Fibroblast of skin of right quadriceps (primary cell): ENCODE measurements around the gene GRIP2.

Experiments used
- DNase-seq: peaks from one replicate; pipeline ENCODE4 v3.0.0-alpha.2; 2013

GRIP2 gene

DNA sequence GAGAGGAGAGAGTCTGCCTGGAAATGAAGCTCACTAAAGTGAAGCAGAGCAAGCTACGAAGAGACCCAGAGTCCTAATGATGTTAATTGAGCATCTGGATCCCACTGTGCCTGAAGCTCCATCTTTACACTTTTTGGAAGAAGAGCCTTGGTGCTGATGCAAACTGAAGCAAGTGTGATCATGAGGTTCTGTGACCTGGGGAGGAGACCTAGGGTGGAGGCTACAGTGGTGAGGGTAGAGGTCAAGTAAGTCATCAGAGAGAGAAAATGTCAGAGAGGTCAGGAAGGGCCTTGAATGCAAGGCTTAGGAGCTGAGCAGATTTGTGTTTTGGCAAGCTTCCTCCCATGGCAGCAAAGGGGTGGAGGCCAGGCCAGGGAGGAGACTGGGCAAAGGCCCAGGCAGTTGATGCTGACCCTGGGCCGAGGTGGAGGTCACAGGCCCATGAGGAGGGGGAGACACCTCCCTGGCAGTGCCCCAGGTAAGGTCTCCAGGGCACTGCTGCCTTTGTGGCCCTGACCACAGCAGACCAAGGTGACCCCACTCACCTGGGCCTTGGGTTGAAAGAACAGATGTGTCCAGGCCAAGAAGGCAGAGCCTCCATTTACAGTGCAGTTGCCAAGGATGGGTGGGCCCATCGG, 1.6 kb downstream of the GRIP2 start:
- DNase-seq: no peak

DNA sequence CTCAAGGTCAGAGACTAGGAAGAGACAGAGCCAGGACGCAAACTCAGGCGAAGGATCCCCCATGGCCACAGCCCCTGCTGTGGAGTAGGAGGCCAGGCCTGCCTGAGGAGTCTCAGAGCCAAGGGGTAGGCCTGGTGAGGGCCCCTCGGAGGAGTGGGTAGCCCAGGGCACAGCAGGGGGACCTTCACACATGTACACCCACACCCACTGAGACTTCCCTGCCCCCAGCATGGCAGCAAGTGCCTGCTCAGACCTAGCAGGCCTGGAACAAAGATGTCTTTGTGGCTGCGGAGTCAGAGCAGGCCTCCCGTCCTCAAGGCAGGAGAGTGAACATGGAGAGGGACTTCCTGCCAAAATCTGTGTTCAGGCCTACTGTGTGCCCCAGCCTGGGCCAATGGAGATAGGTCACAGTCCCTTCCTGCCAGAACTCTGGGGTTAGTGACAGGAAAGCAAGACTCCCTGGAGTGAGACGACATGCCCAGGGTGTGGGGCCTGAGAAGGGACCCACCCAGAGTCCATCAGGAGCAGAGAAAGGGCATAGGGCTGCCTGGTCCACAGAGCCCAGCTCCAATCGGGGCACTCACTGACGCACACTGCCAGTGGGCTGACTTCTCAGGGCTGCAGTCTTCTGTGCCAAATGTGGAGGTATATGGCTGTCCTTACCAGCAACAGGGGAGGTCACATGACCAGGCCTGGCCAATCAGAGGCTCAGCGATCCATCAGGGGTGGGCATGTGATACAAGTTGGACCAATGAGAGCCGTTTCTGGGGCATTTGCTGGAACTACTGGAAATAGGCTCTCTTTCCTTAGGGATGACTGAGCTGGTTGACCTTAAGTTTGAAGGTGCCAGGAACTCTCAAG, 2.3 kb downstream of the GRIP2 start:
- no peak for DNase-seq

DNA sequence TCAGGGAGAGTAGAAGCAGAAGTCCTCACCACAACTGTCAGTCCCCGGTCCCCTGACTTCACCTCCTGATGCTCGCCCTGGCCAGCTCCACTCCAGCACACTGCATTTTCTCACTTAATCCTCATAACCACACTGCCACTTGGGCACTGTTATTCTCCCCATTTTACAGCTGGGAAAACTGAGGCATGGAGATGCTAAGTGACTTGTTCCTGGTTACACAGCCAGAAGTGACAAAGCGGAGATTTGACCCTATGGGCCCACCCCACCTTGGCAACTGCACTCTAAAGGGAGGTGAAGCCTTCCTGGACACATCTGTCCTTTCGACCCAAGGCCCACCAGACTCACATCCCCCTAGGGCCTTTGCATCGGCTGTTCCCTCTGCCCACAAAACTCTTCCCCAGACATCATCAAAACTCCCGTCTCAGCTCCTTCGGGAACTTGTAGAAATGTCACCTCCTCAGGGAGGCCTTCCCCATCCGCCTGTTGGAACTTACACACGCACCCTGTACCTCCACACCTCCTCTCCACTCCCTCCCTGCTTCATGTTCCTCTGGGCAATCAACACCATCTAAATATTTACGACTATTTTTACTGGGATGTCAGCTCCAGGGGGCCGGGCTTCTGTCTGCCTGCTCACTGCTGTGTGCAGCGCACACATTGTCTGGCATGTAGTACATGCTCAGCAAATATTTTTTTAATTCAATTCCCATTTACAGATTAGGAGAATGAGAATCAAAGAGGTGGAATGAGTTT, 3.1 kb downstream of the GRIP2 start:
- peak; percentile 16 for DNase-seq

DNA sequence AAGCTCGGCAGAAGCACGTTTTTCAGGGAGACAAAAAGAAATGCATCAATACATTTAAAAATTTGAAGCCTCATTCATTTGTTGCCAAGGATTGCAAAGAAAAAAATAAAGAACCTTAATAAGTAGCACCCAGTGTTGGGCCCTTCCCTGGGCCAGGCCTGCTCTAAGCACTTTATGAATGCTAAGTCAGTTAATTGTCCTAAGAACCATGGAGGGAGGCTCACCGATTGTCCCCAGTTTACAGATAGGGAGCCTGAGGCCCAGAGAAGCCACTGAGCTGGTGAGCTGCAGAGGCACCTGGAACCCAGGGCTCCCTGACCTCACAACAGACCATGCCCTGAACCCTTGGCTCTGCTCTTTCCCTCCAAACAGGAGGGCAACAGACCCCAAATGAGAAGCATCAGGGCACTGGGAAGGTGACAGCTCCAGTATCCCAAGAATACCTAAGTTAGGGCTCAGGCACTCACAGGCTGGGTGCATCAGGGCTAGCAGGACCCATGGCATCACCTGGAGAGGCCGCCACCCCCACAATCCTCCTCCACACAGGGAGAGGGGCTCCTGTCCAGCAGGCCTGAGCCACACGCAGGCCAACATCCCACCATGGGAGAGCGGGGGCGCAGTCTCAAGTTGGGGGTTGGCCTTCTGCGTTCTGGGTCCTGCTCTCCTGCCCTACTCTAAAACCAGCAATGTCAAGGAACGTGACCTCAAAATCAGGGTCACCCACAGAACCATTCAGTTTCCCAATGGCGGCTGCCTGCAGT, 3.9 kb downstream of the GRIP2 start:
- no peak for DNase-seq

DNA sequence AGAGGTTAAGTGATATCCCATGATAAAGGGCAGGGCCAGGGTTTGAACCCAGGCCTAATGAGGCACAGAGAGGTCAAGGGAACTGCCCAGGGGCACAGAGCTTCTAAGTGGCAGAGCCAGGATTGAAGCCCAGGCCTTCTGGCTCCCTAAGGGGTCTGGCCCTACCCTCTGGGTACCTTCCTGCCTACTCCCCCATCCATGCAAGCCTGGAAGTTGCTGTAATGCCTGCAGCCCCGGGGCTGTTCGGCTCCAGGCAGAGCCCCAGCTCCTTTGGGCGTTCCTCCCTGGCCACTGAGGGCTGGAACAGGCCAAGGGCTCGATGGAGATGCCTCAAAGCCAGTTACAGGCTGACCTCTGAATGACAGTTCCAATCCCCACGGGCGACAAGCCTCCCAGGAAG, 4.5 kb downstream of the GRIP2 start:
- DNase-seq: no peak

DNA sequence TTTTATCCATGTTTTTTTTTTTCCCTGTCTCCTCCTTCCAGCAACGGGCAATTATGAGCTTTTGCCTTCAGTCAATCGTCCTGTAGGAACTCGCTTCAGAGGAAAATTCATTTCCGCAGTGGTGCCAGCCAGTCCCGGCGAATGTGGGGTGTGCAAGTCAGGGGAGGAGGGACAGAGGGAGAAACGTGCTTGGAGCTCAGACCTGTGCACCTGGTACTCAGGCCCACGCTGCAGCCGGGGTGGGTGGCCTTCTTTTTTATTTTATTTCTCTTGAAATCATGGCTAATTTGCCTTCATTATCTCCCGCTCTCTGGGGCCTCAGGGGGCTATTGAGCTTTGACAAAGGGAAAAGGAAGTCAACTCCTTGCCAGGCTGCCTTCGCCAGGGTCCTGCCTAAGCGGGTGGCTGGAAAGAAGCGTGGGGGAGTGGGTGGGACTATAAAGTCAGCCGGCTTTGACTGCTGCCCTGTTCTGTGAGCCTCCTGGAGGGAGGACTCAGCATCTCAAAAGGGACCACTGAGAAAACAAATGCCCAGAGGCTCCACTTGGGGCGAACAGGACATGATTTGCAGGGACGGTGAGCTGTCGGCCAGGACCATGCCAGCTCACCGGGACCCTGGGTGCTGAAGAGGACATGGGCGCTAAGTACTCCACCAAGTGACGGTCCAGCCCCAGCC, 5.5 kb downstream of the GRIP2 start:
- DNase-seq: no peak

DNA sequence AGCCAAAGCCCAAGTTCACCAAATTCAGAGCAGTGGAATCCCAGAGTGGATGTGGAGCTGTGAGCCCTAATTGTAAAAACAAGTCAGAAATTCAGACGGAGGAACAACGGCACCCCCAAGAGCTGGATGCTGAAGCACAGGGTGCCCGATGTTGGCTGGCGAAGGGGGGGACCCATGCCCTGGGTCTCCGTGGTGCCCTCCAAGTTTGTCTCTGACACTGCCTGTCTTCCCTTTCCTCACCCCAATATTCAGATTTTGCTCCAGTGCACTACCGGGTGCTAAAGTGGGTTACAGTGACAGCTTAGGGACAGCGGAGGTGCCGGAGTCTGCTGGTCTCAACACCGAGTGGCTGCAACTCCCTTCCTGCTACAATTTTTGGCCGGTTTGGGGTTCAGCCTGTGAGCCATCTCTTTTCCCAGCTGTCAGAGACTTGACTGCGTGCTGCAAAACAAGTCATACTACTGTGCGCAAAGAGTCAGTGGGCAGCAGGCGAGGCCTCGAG, 6.6 kb downstream of the GRIP2 start:
- no peak for DNase-seq

DNA sequence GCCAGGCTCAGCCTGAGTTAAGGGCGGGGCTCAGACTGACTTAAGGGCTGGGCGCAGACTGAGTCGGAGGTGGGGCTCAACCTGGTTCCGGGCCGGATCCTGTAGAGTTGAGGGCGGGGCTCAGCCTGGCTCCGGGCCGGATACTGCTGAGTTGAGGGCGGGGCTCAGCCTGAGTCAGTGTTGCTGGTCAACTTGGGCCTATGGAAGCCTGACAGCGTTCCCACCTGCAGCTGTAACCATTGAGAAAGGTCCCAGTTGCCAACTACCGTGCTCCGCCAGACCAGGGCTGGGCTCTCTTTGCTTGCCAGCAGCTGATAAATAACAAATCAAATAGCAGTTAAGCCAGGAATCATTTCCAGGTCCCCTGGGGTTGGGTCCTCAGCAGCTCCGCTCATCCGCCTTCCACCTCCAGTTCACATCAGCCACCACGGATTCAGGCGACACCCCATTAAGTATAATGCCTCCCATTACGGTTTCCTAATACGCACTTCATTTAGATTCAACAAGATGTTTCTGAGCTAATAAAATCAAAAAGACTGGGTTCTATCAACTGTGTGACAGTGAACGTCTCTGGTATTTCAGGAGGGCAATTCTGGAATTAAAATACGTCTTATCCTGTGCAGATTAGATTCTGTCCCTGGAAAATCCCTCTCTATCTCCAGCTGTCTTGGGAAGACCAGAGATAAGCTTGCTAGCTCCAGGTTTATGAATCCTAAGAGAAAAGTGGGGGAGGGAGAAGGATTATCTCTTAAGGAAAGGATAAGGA, 7.3 kb downstream of the GRIP2 start:
- no peak for DNase-seq

DNA sequence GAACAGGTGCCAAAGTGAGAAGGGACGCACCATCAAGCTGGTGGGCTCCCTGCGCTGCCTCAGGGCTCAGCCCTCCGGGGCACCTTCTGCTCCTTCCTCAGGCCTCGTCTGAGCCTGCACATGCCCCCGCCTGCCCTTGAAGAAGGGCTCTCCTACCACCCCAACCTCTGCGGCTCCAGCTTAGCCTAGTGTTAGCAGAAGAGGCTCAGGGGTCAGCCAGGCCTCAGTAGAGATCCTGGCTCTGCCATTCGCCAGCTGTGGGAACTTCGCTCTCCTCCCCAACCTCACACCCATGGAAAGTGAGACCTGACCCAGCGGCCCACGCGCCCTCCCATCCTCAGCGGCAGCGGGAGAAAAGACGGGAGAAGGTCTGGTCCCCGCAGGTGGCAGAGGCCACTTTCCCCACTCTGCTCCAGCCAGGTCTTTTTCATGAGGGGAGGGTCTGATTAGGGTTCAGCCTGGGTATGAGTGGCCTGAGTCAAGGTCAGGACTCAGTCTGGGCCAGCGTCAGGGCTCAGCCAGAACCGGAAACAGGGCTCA, 8.2 kb downstream of the GRIP2 start:
- no peak for DNase-seq

DNA sequence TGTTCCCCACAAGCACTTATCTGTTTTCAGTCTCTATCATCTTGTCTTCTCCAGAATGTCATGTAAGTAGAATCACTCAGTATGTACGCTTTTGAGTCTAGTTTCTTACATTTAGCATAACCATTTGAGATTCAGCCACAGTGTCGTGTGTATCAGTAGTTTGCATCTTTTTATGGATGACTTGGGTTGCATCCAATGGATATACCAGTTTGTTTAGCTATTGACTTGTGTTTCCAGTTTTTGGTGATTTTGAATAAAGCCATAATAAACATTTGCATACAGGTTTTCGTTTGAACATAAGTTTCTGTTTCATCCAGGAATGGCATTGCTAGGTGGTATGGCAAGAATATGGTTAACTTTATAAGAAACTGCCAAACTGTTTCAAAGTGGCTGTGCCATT, 12.1 kb downstream of the GRIP2 start:
- no peak for DNase-seq

DNA sequence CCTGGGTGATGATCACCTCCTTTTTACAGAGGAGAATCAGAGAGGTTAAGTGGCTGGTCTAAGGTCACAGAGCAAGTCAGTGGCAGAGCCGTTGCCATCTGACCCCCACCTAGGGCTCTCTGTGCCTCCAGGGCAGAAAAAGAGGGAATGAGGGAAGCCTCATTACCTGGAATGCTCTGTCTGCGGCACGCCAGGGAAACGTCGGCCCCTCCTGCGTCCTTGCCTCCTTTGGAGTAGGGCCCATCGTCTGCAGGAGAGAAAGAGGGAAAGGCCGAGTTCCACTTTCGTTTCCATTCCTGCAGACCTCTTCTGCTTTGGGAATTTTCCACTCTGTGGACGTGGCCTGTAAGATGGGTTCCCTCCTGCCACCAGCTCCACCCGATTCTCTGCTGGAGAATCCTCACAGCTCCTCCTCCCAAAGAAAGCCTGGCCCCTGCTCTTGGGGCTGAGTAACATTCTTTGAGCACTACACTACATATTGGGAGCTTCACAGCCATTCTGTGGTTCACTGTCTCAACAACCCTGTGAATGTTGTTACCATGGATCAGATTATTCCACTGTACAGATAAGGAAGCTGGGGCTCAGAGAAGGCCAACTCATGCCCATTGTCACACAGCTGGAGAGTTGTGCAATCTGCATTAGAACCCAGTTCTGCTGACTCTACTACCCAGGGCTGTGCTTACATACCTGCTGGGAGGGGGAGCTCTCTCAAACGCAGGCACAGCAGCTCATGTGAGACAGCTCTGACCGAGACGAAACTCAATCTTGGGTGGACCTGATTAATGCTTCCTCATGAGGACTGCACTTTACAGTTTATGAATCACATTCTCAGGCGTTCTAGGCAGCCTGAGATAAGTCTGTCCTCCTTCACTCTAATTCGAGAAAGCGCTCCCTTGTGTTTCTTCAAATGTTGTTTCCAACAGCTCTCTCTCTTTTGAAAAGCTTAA, 14.2 kb downstream of the GRIP2 start:
- peak; percentile 18 for DNase-seq

DNA sequence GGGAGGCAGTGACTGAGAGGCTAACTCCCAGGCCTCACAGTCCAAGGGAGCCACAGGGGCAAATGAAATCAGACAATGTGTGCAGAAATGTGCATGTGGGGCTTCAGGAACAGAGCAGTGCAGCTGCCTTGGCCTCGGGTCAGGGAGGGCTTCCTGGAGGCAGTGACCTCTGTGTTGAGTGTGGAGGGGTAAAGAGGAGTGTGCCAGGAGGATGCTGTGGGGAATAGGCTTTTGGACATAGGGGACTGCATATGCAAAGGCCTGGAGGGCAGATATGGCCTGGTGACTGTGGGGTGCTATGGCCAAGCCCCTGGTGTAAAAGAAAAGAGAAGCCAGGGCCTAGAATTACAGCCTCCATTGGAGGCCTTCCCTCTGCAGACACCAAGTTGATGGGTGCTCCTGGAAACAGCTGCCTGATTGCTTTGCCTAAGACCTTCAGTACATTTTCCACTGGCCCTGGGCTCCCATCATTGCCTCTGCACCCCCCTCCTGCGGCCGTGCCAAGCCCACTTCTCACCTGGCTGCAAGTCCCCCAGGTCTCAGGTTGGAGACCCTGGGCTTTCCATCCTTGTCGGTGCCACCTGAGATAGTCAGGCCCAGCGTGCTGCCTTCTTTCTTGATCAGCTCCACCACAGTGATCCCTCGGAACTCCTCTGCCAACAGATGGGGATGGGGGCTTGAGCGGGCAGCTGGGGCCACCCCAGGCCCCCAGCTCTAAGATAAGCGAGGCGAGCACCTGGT, 15.1 kb downstream of the GRIP2 start:
- no peak for DNase-seq

DNA sequence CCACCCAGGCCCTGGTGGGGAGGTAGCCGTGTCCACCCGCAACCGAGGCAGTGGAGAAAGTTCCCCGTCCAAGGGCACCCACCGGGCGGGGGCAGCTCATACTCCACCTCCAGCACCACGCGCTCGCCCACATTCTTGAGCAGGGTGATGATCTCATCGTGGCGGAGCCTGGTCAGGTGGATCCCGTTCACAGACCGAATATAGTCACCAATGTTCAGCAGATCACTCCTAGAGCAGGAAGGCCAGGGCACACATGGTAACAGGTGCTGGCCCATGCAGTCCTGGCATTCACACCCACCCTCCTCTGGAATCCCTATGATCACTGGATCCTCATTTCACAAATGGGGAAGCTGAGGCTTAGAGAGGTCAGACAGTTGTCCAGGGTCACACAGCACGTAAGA, 15.8 kb downstream of the GRIP2 start:
- DNase-seq: no peak

DNA sequence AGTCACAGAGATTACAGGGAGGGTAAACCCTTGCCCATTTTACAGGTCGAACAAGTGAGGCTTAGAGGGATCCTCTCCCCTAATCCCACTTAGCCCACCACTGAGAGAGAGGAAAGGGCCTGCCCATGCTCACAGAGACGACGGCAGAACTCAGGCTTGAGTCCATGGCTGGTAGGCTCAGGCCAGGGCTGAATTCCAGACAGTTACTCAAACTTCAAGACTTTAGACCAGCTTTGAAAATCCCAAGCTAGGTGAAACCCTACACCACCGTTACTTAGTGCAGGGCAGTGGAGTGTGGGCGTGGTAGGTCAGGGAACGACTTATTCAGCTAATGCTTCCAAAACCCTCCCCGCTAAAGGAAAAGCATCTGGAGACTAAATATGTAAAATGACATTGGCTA, 16.4 kb downstream of the GRIP2 start:
- no peak for DNase-seq

DNA sequence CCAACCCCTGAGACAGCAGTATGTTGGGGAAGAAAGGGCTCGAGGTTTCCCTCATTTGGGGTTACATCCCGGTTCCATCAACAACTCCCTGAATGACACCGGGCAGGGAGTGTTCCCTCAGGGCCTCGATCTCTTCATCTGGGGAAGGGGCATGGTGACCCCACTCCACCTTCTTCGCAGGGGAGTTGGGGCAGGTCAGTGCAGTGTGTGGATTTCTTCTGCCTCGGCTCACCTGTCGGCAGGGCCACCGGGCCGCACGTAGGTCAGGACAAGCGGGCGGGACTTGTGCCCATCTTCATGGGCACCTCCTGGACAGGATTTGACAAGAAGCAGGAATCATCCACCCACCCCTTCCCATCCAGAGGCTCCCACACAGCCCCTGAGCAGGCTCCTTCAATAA, 17.4 kb downstream of the GRIP2 start:
- DNase-seq: no peak

DNA sequence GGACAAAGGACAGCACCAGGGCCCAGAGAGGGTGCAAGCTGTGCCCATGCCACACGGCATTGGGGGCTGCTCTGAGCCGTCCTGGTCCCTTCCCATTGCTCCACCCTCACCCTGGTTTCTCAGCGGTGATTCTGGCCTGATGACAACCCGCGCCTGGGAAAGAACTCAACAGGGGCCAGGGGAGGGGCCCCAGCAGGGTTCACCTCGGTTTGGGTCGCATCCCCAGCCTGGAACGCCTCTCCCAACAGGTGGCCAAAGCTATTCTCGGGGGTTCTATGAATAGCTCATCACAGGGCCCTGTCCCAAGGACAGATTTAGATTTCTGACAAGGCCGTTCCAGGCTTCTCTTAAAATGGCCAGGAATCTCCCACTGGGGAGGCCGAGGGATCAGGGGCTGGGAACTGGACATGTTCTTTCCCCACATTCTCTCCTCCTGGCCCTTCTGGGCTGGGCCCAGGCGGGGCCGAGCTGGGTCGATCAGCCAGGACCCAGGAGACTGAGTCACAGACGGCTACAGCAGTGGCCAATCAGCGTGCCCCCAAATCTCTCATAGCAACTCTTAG, 17.9 kb downstream of the GRIP2 start:
- DNase-seq: no peak

DNA sequence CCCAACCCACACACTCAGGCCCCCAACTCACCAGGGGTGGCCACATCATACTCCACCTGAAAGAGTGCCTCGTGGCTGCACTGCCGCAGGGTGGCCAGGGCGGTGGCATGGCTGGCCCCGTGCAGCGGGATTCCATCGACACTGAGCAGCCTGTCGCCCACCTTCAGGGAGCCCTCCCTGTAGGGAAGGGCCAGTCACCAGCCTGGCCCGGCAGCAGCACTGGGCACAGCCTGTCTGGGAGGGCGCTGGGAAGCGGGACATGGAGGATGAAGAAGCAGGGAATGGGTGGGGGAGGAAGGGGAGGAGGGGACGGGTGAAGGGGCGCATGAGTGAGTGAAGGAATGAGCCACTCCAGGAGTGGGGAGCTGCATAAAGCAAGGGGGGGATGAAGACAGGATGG, 18.5 kb downstream of the GRIP2 start:
- DNase-seq: no peak

DNA sequence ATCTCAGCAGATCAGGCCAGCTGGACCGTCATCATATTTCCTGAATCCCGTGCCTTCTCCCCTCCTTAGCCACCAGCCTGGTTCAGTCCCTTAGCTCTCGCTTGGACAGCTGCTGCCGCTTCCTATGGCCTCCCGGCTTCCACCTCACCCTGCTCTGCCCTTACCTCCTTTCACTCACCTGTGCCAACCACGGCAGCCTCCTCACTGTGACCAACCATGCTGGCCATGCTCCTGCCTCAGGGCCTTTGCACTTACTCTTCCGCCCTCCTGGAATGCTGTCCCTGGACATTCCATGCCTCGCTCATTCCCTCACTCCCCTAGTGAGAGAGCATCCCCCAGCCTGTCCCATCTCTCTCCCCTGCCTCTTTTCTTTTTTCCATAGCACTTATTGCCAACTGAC, 19.2 kb downstream of the GRIP2 start:
- no peak for DNase-seq

DNA sequence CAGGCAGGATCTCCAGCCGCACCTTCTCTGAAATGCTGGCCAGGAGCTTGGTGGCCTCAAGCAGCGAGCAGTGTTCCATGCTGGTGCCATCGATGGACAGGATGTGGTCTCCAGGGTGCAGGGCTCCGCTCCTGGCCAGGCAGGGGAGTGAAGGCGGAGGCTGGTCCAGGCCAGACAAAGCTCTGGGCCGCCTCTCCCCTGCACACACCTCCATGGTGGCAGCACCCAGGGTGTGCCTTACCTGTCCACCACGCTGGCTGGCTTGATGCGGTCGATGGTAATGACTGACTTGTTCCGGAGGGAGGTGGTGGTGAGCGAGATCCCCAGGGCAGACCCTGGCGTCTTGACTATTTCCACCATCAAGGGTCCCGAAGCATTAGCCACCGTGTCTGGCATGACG, 20.0 kb downstream of the GRIP2 start:
- no peak for DNase-seq
